ENCODE results near the gene LTB4R2.

Gene LTB4R2

DNA sequence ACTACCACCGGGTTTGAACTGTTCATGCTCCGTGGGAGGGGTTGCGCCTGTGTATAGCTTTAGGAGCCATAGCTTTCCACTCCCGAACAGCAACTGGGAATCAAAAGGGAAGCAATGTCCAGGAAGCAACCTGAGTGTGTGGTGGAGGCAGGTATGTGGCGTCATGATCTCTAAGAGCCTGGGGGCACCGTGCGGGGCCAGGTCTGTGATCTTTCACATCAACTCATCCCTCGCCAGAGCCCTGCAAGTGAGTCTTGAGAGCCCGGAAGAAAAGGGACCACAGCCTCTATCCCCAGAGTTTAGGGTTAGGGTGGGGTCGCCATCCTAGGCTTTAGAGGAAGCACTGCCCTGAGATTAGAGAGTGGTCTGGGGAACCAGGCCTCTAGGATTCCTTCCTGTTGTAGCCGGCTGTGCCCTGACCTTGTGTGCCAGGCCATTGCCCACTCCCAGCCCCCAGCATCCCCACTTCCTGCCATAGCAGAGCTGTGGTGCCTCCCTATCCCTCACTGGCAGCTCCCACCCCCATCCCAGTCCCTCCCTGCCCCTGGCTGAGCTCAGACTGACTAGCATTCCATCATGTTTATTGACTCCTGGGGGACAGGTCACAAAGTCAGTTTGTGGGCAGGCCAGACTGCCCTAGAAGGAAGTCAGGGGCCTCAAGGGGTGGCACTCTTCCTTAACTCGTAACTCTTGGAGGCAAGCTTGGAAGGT lies 25.7 kb downstream of the LTB4R2 start:
- Histone ChIP-seq H3K27ac (ENCODE audit: low read depth, low read length) (no peak overlapping the region), H3K36me3 (ENCODE audit: control insufficient read depth, insufficient read depth, low read length) (no peaks in the 10 kb centered on the region), H3K4me1 (ENCODE audit: control insufficient read depth, insufficient read depth, low read length) (peaks cover 13% of the 10 kb centered on the region; the same call in 1 of the 2 replicates), H3K9me3 (ENCODE audit: control insufficient read depth, insufficient read depth, low read depth, low read length) (no peaks in the 10 kb centered on the region), H3K27me3 (ENCODE audit: control insufficient read depth, insufficient read depth, low read length) (peaks cover 100% of the 10 kb centered on the region), H3K4me3 (ENCODE audit: low read depth, low read length) (peak overlapping the region; percentile 78), H3K9ac (ENCODE audit: low read length) (no peak overlapping the region)

DNA sequence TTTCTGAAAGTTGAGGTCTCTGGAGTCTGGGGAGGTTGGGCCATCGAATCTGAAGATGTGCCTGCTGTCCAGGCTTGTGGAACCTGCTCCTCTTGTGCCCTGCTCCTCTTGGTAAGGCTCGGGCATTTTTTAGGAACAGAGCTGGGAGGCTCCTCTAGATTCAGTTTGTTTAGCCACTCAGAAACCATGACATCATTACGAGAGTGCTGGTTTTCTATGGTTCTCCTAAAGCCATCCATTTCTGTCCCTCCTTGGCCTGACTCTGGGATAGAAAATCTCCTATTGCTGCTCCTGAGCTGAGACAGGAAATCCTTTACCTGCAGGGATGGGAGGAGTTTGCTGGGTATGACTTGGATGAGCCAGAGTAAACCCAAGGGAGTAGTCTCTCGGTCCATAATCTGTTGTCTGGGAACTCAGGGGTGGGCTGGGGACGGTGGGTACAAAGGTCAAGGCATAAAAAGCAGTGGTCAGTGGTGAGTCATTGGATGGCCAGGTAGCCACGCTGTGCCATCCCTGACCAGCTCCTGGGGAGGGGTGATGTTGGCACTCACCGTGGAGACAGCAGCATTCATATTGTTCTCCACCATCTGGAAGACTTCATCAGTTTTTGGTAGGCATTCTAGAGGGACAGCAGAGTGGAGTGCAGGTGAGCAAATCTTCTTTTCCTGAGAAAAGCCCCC lies 27.3 kb downstream of the LTB4R2 start:
- no peaks in the 10 kb centered on the region for H3K9me3 ChIP-seq (ENCODE audit: control insufficient read depth, insufficient read depth, low read depth, low read length)
- no peak overlapping the region for H3K27ac ChIP-seq (ENCODE audit: low read depth, low read length)
- H3K27me3 ChIP-seq (ENCODE audit: control insufficient read depth, insufficient read depth, low read length), result peaks cover 98% of the 10 kb centered on the region
- no peaks in the 10 kb centered on the region for H3K36me3 ChIP-seq (ENCODE audit: control insufficient read depth, insufficient read depth, low read length)
- peaks cover 13% of the 10 kb centered on the region; the same call in 1 of the 2 replicates for H3K4me1 ChIP-seq (ENCODE audit: control insufficient read depth, insufficient read depth, low read length)
- H3K4me3 ChIP-seq (ENCODE audit: low read depth, low read length), result no peak overlapping the region
- H3K9ac ChIP-seq (ENCODE audit: low read length), result no peak overlapping the region

DNA sequence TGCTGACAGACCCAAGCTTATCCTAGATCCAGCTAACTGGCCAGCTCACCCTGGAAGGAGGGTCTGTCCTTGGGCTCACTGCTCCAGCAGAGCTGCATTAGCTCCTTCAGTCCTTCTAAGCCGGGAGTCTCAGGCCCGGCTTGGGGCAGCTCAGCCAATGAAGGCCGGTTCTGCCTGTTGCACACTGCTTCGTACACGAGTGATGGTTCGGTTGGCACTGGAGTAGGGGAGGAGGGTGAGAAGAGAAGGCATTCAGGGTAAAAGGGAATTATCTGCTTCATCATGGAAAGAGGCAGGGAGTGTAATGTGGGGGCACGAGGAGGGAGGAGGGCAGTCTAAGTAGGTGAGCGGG lies 27.9 kb downstream of the LTB4R2 start:
- Histone ChIP-seq H3K36me3 (ENCODE audit: control insufficient read depth, insufficient read depth, low read length) (no peaks in the 10 kb centered on the region), H3K4me1 (ENCODE audit: control insufficient read depth, insufficient read depth, low read length) (peaks cover 13% of the 10 kb centered on the region; the same call in 1 of the 2 replicates), H3K27ac (ENCODE audit: low read depth, low read length) (no peak overlapping the region), H3K27me3 (ENCODE audit: control insufficient read depth, insufficient read depth, low read length) (peaks cover 95% of the 10 kb centered on the region), H3K9me3 (ENCODE audit: control insufficient read depth, insufficient read depth, low read depth, low read length) (no peaks in the 10 kb centered on the region), H3K9ac (ENCODE audit: low read length) (no peak overlapping the region), H3K4me3 (ENCODE audit: low read depth, low read length) (no peak overlapping the region)

- Histone ChIP-seq H3K4me1 (ENCODE audit: control insufficient read depth, insufficient read depth, low read length) (peaks cover 13% of the 10 kb centered on the region; the same call in 1 of the 2 replicates), H3K27ac (ENCODE audit: low read depth, low read length) (no peak overlapping the region), H3K9ac (ENCODE audit: low read length) (no peak overlapping the region), H3K36me3 (ENCODE audit: control insufficient read depth, insufficient read depth, low read length) (no peaks in the 10 kb centered on the region), H3K27me3 (ENCODE audit: control insufficient read depth, insufficient read depth, low read length) (peaks cover 92% of the 10 kb centered on the region), H3K4me3 (ENCODE audit: low read depth, low read length) (peak overlapping the region; percentile 66), H3K9me3 (ENCODE audit: control insufficient read depth, insufficient read depth, low read depth, low read length) (no peaks in the 10 kb centered on the region)
Measured at GRCh38 chr14:24338843-24339242, 28.9 kb downstream of the LTB4R2 start.

GRCh38 chr14:24339284-24340151 lies 29.6 kb downstream of the LTB4R2 start, which contains the start of gene RIPK3:
RIPK3 (minus strand) TSS chr14:24339991; CDS start chr14:24339826, 165 bp downstream.
- Histone ChIP-seq H3K9ac (ENCODE audit: low read length) (no peak within 1 kb of the TSS), H3K36me3 (ENCODE audit: control insufficient read depth, insufficient read depth, low read length) (no peaks in the 10 kb centered on the region), H3K4me3 (ENCODE audit: low read depth, low read length) (peak within 1 kb of the TSS; percentile 66), H3K9me3 (ENCODE audit: control insufficient read depth, insufficient read depth, low read depth, low read length) (no peaks in the 10 kb centered on the region), H3K27me3 (ENCODE audit: control insufficient read depth, insufficient read depth, low read length) (peaks cover 85% of the 10 kb centered on the region), H3K4me1 (ENCODE audit: control insufficient read depth, insufficient read depth, low read length) (peaks cover 13% of the 10 kb centered on the region; the same call in 1 of the 2 replicates), H3K27ac (ENCODE audit: low read depth, low read length) (no peak within 1 kb of the TSS)

DNA sequence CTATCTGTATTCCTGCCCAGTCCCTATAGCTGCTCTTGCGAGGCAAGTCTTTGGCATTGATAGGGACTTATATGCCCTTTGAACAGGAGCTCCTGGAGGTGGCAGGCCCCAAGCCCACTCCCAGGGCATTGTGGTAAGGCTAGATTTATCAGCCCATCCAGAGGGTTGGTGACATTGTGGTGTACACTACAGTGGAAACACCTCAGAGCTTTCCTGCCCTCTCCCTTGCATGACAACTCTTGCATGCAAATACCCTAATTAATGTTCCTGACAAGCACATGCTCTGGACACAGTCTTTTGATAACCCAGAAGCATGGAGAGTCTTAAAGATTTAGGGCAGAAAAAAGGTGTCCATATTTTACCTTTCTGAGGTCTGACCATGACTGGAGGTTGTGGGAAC lies 30.7 kb downstream of the LTB4R2 start:
- no peak overlapping the region for H3K27ac ChIP-seq (ENCODE audit: low read depth, low read length)
- H3K9ac ChIP-seq (ENCODE audit: low read length), result no peak overlapping the region
- no peak overlapping the region for H3K4me3 ChIP-seq (ENCODE audit: low read depth, low read length)
- peaks cover 8% of the 10 kb centered on the region; the same call in 1 of the 2 replicates for H3K4me1 ChIP-seq (ENCODE audit: control insufficient read depth, insufficient read depth, low read length)
- no peaks in the 10 kb centered on the region for H3K36me3 ChIP-seq (ENCODE audit: control insufficient read depth, insufficient read depth, low read length)
- no peaks in the 10 kb centered on the region for H3K9me3 ChIP-seq (ENCODE audit: control insufficient read depth, insufficient read depth, low read depth, low read length)
- peaks cover 84% of the 10 kb centered on the region for H3K27me3 ChIP-seq (ENCODE audit: control insufficient read depth, insufficient read depth, low read length)

- H3K27ac ChIP-seq (ENCODE audit: low read depth, low read length), result no peak overlapping the region
- H3K9me3 ChIP-seq (ENCODE audit: control insufficient read depth, insufficient read depth, low read depth, low read length), result no peaks in the 10 kb centered on the region
- no peaks in the 10 kb centered on the region for H3K36me3 ChIP-seq (ENCODE audit: control insufficient read depth, insufficient read depth, low read length)
- peaks cover 73% of the 10 kb centered on the region for H3K27me3 ChIP-seq (ENCODE audit: control insufficient read depth, insufficient read depth, low read length)
- peaks cover 4% of the 10 kb centered on the region; the same call in 1 of the 2 replicates for H3K4me1 ChIP-seq (ENCODE audit: control insufficient read depth, insufficient read depth, low read length)
- no peak overlapping the region for H3K4me3 ChIP-seq (ENCODE audit: low read depth, low read length)
- no peak overlapping the region for H3K9ac ChIP-seq (ENCODE audit: low read length)
Measured at GRCh38 chr14:24342889-24343288, 32.9 kb downstream of the LTB4R2 start.

DNA sequence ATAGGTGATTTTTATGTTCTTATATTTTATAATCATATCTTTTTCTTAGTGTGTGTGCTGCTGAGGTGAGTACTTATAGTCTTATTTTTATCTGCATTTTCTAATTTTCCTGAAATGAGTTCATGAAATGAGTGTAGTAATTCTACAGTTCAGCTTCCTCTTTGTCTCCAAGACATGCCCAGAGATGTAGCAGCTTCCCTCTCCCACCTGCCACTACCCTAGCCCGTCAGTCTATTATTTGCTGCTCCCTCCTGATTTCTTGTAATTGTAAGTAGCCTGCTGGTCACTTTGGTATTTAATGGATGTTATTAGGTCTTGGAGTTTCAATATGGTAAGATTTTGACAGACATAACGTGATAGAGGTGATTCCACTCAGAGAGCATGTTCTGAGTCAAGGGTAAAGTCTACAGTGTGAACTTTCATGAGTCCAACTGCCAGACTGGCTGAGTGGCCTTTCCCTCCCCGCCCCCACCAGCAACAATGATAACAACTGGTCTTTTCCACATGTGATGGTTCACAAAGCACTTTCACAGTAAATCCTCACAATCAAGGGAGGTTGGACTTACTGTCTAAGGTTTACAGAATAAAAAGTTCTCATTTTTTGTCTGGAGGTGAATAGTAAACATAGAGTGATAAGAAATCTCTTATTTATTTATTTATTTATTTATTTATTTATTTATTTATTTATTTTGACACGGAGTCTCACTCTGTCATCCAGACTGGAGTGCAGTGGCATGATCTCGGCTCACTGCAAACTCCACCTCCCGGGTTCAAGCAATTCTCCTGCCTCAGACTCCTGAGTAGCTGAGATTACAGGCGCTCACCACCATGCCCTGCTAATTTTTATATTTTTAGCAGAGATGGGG lies 34.1 kb downstream of the LTB4R2 start:
- Histone ChIP-seq H3K4me1 (ENCODE audit: control insufficient read depth, insufficient read depth, low read length) (peaks cover 3% of the 10 kb centered on the region; the same call in 1 of the 2 replicates), H3K27ac (ENCODE audit: low read depth, low read length) (no peak overlapping the region), H3K27me3 (ENCODE audit: control insufficient read depth, insufficient read depth, low read length) (peaks cover 68% of the 10 kb centered on the region), H3K9me3 (ENCODE audit: control insufficient read depth, insufficient read depth, low read depth, low read length) (no peaks in the 10 kb centered on the region), H3K4me3 (ENCODE audit: low read depth, low read length) (no peak overlapping the region), H3K36me3 (ENCODE audit: control insufficient read depth, insufficient read depth, low read length) (no peaks in the 10 kb centered on the region), H3K9ac (ENCODE audit: low read length) (no peak overlapping the region)

- H3K27ac ChIP-seq (ENCODE audit: low read depth, low read length), result no peak overlapping the region
- no peak overlapping the region for H3K9ac ChIP-seq (ENCODE audit: low read length)
- no peaks in the 10 kb centered on the region for H3K36me3 ChIP-seq (ENCODE audit: control insufficient read depth, insufficient read depth, low read length)
- peaks cover 69% of the 10 kb centered on the region for H3K27me3 ChIP-seq (ENCODE audit: control insufficient read depth, insufficient read depth, low read length)
- H3K4me1 ChIP-seq (ENCODE audit: control insufficient read depth, insufficient read depth, low read length), result no peaks in the 10 kb centered on the region
- H3K9me3 ChIP-seq (ENCODE audit: control insufficient read depth, insufficient read depth, low read depth, low read length), result no peaks in the 10 kb centered on the region
- H3K4me3 ChIP-seq (ENCODE audit: low read depth, low read length), result no peak overlapping the region
Measured at GRCh38 chr14:24347134-24347533, 37.2 kb downstream of the LTB4R2 start.

DNA sequence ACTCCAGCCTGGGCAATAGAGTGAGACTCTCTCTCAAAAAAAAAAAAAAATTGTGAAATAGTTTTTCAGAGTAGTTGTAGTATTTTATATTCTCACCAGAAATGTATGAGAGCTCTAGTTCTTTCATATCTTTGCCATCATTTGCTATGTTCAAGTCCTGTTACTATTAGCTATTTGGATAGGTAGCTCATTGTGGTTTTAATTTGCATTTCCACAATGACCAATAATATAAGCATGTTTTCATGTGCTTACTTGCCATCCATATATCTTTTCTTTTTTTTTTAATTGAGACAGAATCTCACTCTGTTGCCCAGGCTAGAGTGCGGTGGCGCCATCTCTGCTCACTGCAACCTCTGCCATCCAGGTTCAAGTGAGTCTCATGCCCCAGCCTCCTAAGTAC lies 38.2 kb downstream of the LTB4R2 start:
- no peak overlapping the region for H3K9ac ChIP-seq (ENCODE audit: low read length)

More for the DNA sequence above, 38.2 kb downstream of the LTB4R2 start:
- no peak overlapping the region for H3K27ac ChIP-seq (ENCODE audit: low read depth, low read length)
- H3K36me3 ChIP-seq (ENCODE audit: control insufficient read depth, insufficient read depth, low read length), result no peaks in the 10 kb centered on the region
- H3K4me3 ChIP-seq (ENCODE audit: low read depth, low read length), result no peak overlapping the region
- H3K27me3 ChIP-seq (ENCODE audit: control insufficient read depth, insufficient read depth, low read length), result peaks cover 71% of the 10 kb centered on the region
- H3K4me1 ChIP-seq (ENCODE audit: control insufficient read depth, insufficient read depth, low read length), result no peaks in the 10 kb centered on the region
- H3K9me3 ChIP-seq (ENCODE audit: control insufficient read depth, insufficient read depth, low read depth, low read length), result no peaks in the 10 kb centered on the region
